Measurements from ENCODE around the gene TMOD2.

GRCh38 chr15:51720201-51720995 is 31.0 kb upstream of the TMOD2 start:
- TF ChIP-seq CTCF (IDR thresholded peaks at IDR 0.05) (no peak), POLR2A (IDR thresholded peaks at IDR 0.05) (no peak)

Data from heart left ventricle (tissue), 13 donors.